Astrocyte (in vitro differentiated cells and primary cell): Measurements from ENCODE around the gene ZBTB2. TPM values are rescaled to one million over a fixed set of nuclear protein-coding genes. Genes with fewer than 3 reads are reported as not detected.

Source experiments
- DNase-seq: peaks from one replicate; pipeline ENCODE4 v3.0.0-alpha.2; 2010; ENCODE audit warnings: low read depth
- FAIRE-seq: peaks from 2 replicates; lab custom pipeline; 2011; peaks lifted over from hg19 to GRCh38; lab: Jason Lieb, UNC
- H2AFZ ChIP-seq: 2 replicates; pipeline ENCODE4 v1.6.0; 2012; ENCODE audit warnings: low read depth, low read length, inconsistent platforms
- H3K27ac ChIP-seq: 2 replicates; pipeline ENCODE4 v1.5.1; 2011; ENCODE audit warnings: low read depth, low read length, inconsistent platforms
- H3K27me3 ChIP-seq: 2 replicates; pipeline ENCODE4 v1.6.0; 2011; ENCODE audit warnings: low read length, inconsistent platforms; ENCODE audit not compliant: insufficient read depth
- H3K36me3 ChIP-seq: 2 replicates; pipeline ENCODE4 v1.5.1; 2011; ENCODE audit warnings: low read length, inconsistent platforms; ENCODE audit not compliant: insufficient read depth
- H3K4me1 ChIP-seq: 2 replicates; pipeline ENCODE4 v1.5.1; 2011; ENCODE audit warnings: low read length, inconsistent platforms; ENCODE audit not compliant: insufficient read depth
- H3K4me2 ChIP-seq: 2 replicates; pipeline ENCODE4 v1.6.0; 2012; ENCODE audit warnings: low read length, inconsistent platforms
- H3K4me3 ChIP-seq: 2 replicates; pipeline ENCODE4 v1.5.1; 2011; ENCODE audit warnings: low read depth, mild to moderate bottlenecking, low read length, inconsistent platforms; ENCODE audit not compliant: insufficient read depth
- H3K79me2 ChIP-seq: 2 replicates; pipeline ENCODE4 v1.6.0; 2012; ENCODE audit warnings: mild to moderate bottlenecking, low read length, inconsistent platforms; ENCODE audit not compliant: insufficient read depth
- H3K9ac ChIP-seq: 2 replicates; pipeline ENCODE4 v1.6.0; 2012; ENCODE audit warnings: mild to moderate bottlenecking, low read length, inconsistent platforms
- H3K9me3 ChIP-seq: 2 replicates; pipeline ENCODE4 v1.5.1; 2012; ENCODE audit warnings: low read depth, mild to moderate bottlenecking, low read length, inconsistent platforms; ENCODE audit not compliant: insufficient read depth
- H4K20me1 ChIP-seq: 2 replicates; pipeline ENCODE4 v1.6.0; 2012; ENCODE audit warnings: low read length, inconsistent platforms; ENCODE audit not compliant: insufficient read depth
- H3K27ac Mint-ChIP-seq: one replicate; pipeline ENCODE4 v1.8.0; 2021; ENCODE audit warnings: mild to moderate bottlenecking, mixed read lengths; ENCODE audit not compliant: unreplicated experiment
- H3K27me3 Mint-ChIP-seq: one replicate; pipeline ENCODE4 v1.8.0; 2021; ENCODE audit warnings: low read depth, mixed read lengths; ENCODE audit not compliant: unreplicated experiment
- H3K36me3 Mint-ChIP-seq: one replicate; pipeline ENCODE4 v1.8.0; 2021; ENCODE audit warnings: low read depth, mixed read lengths; ENCODE audit not compliant: unreplicated experiment
- H3K4me1 Mint-ChIP-seq: one replicate; pipeline ENCODE4 v1.8.0; 2021; ENCODE audit warnings: low read depth, mixed read lengths; ENCODE audit not compliant: unreplicated experiment
- H3K4me3 Mint-ChIP-seq: one replicate; pipeline ENCODE4 v1.8.0; 2021; ENCODE audit warnings: mild to moderate bottlenecking, moderate library complexity, mixed read lengths; ENCODE audit not compliant: unreplicated experiment
- H3K9me3 Mint-ChIP-seq: one replicate; pipeline ENCODE4 v1.8.0; 2021; ENCODE audit warnings: mild to moderate bottlenecking, mixed read lengths; ENCODE audit not compliant: unreplicated experiment
- CTCF ChIP-seq: IDR thresholded peaks from 2 replicates; pipeline ENCODE4 v1.5.1; 2011; ENCODE audit warnings: low read depth, mild to moderate bottlenecking, inconsistent platforms, low read length, moderate library complexity; ENCODE audit not compliant: insufficient read depth
- EZH2 ChIP-seq: IDR thresholded peaks from 2 replicates; pipeline ENCODE4 v1.6.1; 2012; ENCODE audit warnings: mild to moderate bottlenecking, low read length, inconsistent platforms; ENCODE audit not compliant: insufficient read depth
- total RNA-seq: library from RNA; stranded (reverse); gene quantifications from 2 replicates; pipeline ENCODE4 v1.2.1, GENCODE V29; 2021

ZBTB2 gene
- total RNA-seq, 1 donor from 2014 or later: 20.8 TPM

- Histone ChIP-seq H3K4me2 (no peak overlapping the region), H3K27ac (no peak overlapping the region), H3K9ac (no peak overlapping the region), H3K27me3 (no peaks in the 10 kb centered on the region), H3K9me3 (no peaks in the 10 kb centered on the region), H4K20me1 (no peaks in the 10 kb centered on the region), H2AFZ (no peak overlapping the region), H3K36me3 (peaks cover 37% of the 10 kb centered on the region), H3K4me3 (no peak overlapping the region), H3K4me1 (no peaks in the 10 kb centered on the region), H3K79me2 (no peaks in the 10 kb centered on the region)
- Mint-ChIP-seq H3K27me3 (no peaks in the 10 kb centered on the region), H3K4me3 (no peak overlapping the region), H3K27ac (no peak overlapping the region), H3K9me3 (no peaks in the 10 kb centered on the region), H3K36me3 (peaks cover 11% of the 10 kb centered on the region), H3K4me1 (no peaks in the 10 kb centered on the region)
- no peak for TF ChIP-seq EZH2
- TF ChIP-seq CTCF: no peak
- DNase-seq: no peak
- FAIRE-seq: no peak
Observed at GRCh38 chr6:151425561-151425960, 34.2 kb upstream of the ZBTB2 start.

DNA sequence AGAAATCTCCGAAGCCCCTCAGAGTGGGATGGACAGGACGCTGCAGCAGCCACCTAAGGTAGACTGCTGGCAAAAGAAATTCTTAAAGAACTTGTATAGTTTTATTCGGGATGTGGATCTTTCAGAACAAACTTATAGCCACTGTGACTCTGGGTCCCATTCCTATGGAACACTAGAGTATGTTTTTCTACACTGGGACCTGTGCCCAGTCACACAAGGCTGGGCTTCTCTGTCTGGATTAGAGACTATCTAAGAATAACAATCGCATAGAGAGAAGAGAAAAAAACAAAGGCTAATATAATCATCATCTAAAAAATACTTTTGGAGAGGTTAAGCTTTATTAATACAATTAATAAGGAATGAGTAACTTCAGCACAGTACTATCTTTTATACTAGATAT lies 31.6 kb upstream of the ZBTB2 start:
- FAIRE-seq: no peak
- no peaks in the 10 kb centered on the region for H3K27me3 ChIP-seq
- no peak overlapping the region for H3K4me2 ChIP-seq
- Mint-ChIP-seq H3K27ac (no peak overlapping the region), H3K9me3 (no peaks in the 10 kb centered on the region), H3K36me3 (peaks cover 11% of the 10 kb centered on the region), H3K4me1 (no peaks in the 10 kb centered on the region), H3K27me3 (no peaks in the 10 kb centered on the region), H3K4me3 (no peak overlapping the region)
- H2AFZ ChIP-seq: no peak overlapping the region
- no peaks in the 10 kb centered on the region for H3K79me2 ChIP-seq
- H3K9ac ChIP-seq: no peak overlapping the region
- TF ChIP-seq CTCF: no peak
- no peak for TF ChIP-seq EZH2
- H3K27ac ChIP-seq: no peak overlapping the region
- no peaks in the 10 kb centered on the region for H3K9me3 ChIP-seq
- H3K36me3 ChIP-seq: peaks cover 26% of the 10 kb centered on the region
- H3K4me3 ChIP-seq: no peak overlapping the region
- DNase-seq: no peak
- no peaks in the 10 kb centered on the region for H3K4me1 ChIP-seq
- no peaks in the 10 kb centered on the region for H4K20me1 ChIP-seq

DNA sequence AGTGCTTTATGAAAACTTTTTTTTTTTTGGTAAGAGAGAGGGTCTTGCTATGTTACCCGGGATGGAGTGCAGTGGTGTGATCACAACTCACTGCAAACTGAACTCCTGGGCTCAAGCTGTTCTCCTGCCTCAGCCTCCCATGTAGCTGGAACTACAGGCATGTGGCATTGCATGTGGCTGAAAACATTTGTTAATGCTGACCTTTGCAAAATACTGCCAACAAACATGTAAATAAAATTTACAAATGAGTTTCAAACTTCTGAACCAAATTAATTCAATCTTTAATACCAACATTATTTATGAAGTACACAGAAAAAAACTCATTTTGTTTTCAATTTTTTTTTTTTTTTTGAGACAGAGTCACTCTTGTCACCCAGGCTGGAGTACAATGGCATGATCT lies 26.1 kb upstream of the ZBTB2 start:
- peaks cover 39% of the 10 kb centered on the region for H3K36me3 ChIP-seq

More for the DNA sequence above, 26.1 kb upstream of the ZBTB2 start:
- H3K27me3 Mint-ChIP-seq: no peaks in the 10 kb centered on the region
- Histone ChIP-seq H3K9me3 (no peaks in the 10 kb centered on the region), H3K4me2 (no peak overlapping the region), H4K20me1 (no peaks in the 10 kb centered on the region), H3K4me1 (no peaks in the 10 kb centered on the region), H3K27me3 (no peaks in the 10 kb centered on the region), H3K27ac (no peak overlapping the region), H3K4me3 (no peak overlapping the region), H3K79me2 (no peaks in the 10 kb centered on the region), H3K9ac (no peak overlapping the region), H2AFZ (no peak overlapping the region)
- FAIRE-seq (no peak), DNase-seq (no peak)
- no peak overlapping the region for H3K27ac Mint-ChIP-seq
- peaks cover 24% of the 10 kb centered on the region for H3K36me3 Mint-ChIP-seq
- TF ChIP-seq CTCF: no peak
- TF ChIP-seq EZH2: no peak
- H3K4me1 Mint-ChIP-seq: no peaks in the 10 kb centered on the region
- no peak overlapping the region for H3K4me3 Mint-ChIP-seq
- H3K9me3 Mint-ChIP-seq: peaks cover 3% of the 10 kb centered on the region
